Measurements from ENCODE around the gene DLGAP1. TPM values are rescaled to one million over a fixed set of nuclear protein-coding genes. Genes with fewer than 3 reads are reported as not detected.

DLGAP1 gene
- total RNA-seq, 1 experiment from 2014 or later = 23.2 TPM

- Histone ChIP-seq H4K8ac (replicated peaks; ENCODE audit: insufficient read length, low read depth, low read length) (no peak overlapping the region), H2BK20ac (ENCODE audit: low read depth, low read length, poor library complexity, severe bottlenecking) (no peak overlapping the region), H3K4me2 (ENCODE audit: insufficient read depth, insufficient read length, low read length) (no peak overlapping the region), H3T11ph (ENCODE audit: low read length) (no peak overlapping the region), H3K4ac (ENCODE audit: low read depth, low read length) (no peak overlapping the region), H3K18ac (ENCODE audit: insufficient read length, low read depth, low read length) (no peak overlapping the region), H3K79me1 (ENCODE audit: insufficient read depth, low read depth, low read length, poor library complexity, severe bottlenecking) (no peaks in the 10 kb centered on the region), H2BK12ac (ENCODE audit: insufficient read length, low read depth, low read length) (no peak overlapping the region), H4K91ac (ENCODE audit: insufficient read length, low read depth, low read length) (no peak overlapping the region), H3K27me3 (ENCODE audit: insufficient read depth, low read length) (no peaks in the 10 kb centered on the region), H3K14ac (ENCODE audit: insufficient read depth, low read length) (no peak overlapping the region), H2AK5ac (ENCODE audit: insufficient read length, low read length) (no peak overlapping the region), H3K23me2 (ENCODE audit: insufficient read length, low read depth, low read length, poor library complexity, severe bottlenecking) (no peaks in the 10 kb centered on the region), H3K9me3 (ENCODE audit: control insufficient read depth, low read depth, low read length) (no peaks in the 10 kb centered on the region), H3K9ac (ENCODE audit: extremely low read depth, insufficient read length, low read length) (no peak overlapping the region), H3K56ac (ENCODE audit: insufficient read length, low read depth, low read length) (no peak overlapping the region), H3K4me1 (ENCODE audit: insufficient read depth, low read length) (no peaks in the 10 kb centered on the region), H4K5ac (ENCODE audit: insufficient read length, low read depth, low read length) (no peak overlapping the region), H3K27ac (ENCODE audit: insufficient read length, low read depth, low read length) (no peak overlapping the region), H3K79me2 (ENCODE audit: insufficient read depth, low read length) (no peaks in the 10 kb centered on the region), H2BK15ac (ENCODE audit: low read depth, low read length) (no peak overlapping the region), H2AFZ (ENCODE audit: low read length) (no peak overlapping the region), H2BK120ac (ENCODE audit: low read depth, low read length, poor library complexity, severe bottlenecking) (no peak overlapping the region), H2BK5ac (ENCODE audit: insufficient read length, low read length) (no peak overlapping the region), H3K23ac (ENCODE audit: insufficient read length, low read depth, low read length) (no peak overlapping the region), H4K20me1 (ENCODE audit: control insufficient read depth, insufficient read depth, insufficient read length) (no peaks in the 10 kb centered on the region)
- peaks cover 7 to 8% of the 10 kb centered on the region in 2 experiments; a peak in 2 of 4 replicates for H3K4me1 Mint-ChIP-seq
- WGBS (ENCODE audit: extremely low coverage, insufficient read length, low lambda C conversion rate) = no CpG with 5 or more reads among the region's 5 CpGs
- H3K27me3 Mint-ChIP-seq (ENCODE audit: low read depth) = peaks cover 3% of the 10 kb centered on the region
- TF ChIP-seq CTCF (conservative IDR thresholded peaks at IDR 0.05) = no peak
- H3K4me3 Mint-ChIP-seq = no peak overlapping the region
- H3K36me3 Mint-ChIP-seq (ENCODE audit: insufficient read depth in 1 of 3, low read depth in 3 of 3) = no peaks in the 10 kb centered on the region; a peak in 1 of 7 replicates
- peak overlapping the region in 2 of 3 experiments; percentile 27 to 76; a peak in 3 of 7 replicates for H3K27ac Mint-ChIP-seq
- DNase-seq = no peak
- H3K9me3 Mint-ChIP-seq = no peaks in the 10 kb centered on the region
Measured at GRCh38 chr18:3793111-3793510, 662.0 kb downstream of the DLGAP1 start.
